Measurements from ENCODE around the gene KCTD19.

KCTD19 gene

GRCh38 chr16:67256701-67257230 is 69.8 kb downstream of the KCTD19 start:
- TF ChIP-seq CTCF (IDR thresholded peaks at IDR 0.05; ENCODE audit: low read depth, low read length) = no peak
- H3K4me3 ChIP-seq (ENCODE audit: low read depth, low read length) = no peak overlapping the region

GRCh38 chr16:67255553-67256221 is 70.9 kb downstream of the KCTD19 start:
- no peak for TF ChIP-seq CTCF (IDR thresholded peaks at IDR 0.05; ENCODE audit: low read depth, low read length)
- no peak overlapping the region for H3K4me3 ChIP-seq (ENCODE audit: low read depth, low read length)

- no peak for TF ChIP-seq CTCF (IDR thresholded peaks at IDR 0.05; ENCODE audit: low read depth, low read length)
- no peak overlapping the region for H3K4me3 ChIP-seq (ENCODE audit: low read depth, low read length)
Observed at GRCh38 chr16:67254801-67255552, 71.6 kb downstream of the KCTD19 start.

GRCh38 chr16:67252609-67253497 is 73.7 kb downstream of the KCTD19 start:
- no peak overlapping the region for H3K4me3 ChIP-seq (ENCODE audit: low read depth, low read length)
- TF ChIP-seq CTCF (IDR thresholded peaks at IDR 0.05; ENCODE audit: low read depth, low read length) = no peak

GRCh38 chr16:67250045-67250327 is 76.6 kb downstream of the KCTD19 start:
- TF ChIP-seq CTCF (IDR thresholded peaks at IDR 0.05; ENCODE audit: low read depth, low read length) = no peak
- no peak overlapping the region for H3K4me3 ChIP-seq (ENCODE audit: low read depth, low read length)

GRCh38 chr16:67249178-67250044 is 77.1 kb downstream of the KCTD19 start:
- TF ChIP-seq CTCF (IDR thresholded peaks at IDR 0.05; ENCODE audit: low read depth, low read length) = no peak
- H3K4me3 ChIP-seq (ENCODE audit: low read depth, low read length) = peak overlapping the region; percentile 72
